ENCODE results near the gene SLC2A8. TPM values are rescaled to one million over a fixed set of nuclear protein-coding genes. Genes with fewer than 3 reads are reported as not detected.
A peak's percentile ranks its signal among the peaks of the same experiment; 100 is the strongest.

Gene SLC2A8
- total RNA-seq, 1 experiment from 2014 or later: 144 TPM

- Mint-ChIP-seq H3K27ac (ENCODE audit: unreplicated experiment) (peak overlapping the region; percentile 68), H3K4me3 (ENCODE audit: unreplicated experiment) (no peak overlapping the region), H3K9me3 (ENCODE audit: unreplicated experiment) (no peaks in the 10 kb centered on the region), H3K36me3 (ENCODE audit: insufficient read depth, unreplicated experiment) (peaks cover 14% of the 10 kb centered on the region), H3K4me1 (ENCODE audit: low read depth, unreplicated experiment) (peaks cover 40% of the 10 kb centered on the region), H3K27me3 (ENCODE audit: insufficient read depth, unreplicated experiment) (no peaks in the 10 kb centered on the region)
- TF ChIP-seq CTCF (IDR thresholded peaks at IDR 0.05; ENCODE audit: insufficient read depth in 1 of 2, low read depth in 1 of 2, low read length in 1 of 2, severe bottlenecking in 1 of 2, unreplicated experiment in 1 of 2): no peak
- no TSS peak for BruUV-seq (replicated peaks)
- CTCF ChIA-PET: no interaction called here
- intact Hi-C loops (cut with micrococcal nuclease; ENCODE audit: unreplicated experiment): no loop called here
- H3K4me1 ChIP-seq: peaks cover 31% of the 10 kb centered on the region
- no peaks in the 10 kb centered on the region for H3K36me3 ChIP-seq (ENCODE audit: control insufficient read depth, insufficient read depth, low read length)
- no peaks in the 10 kb centered on the region for H3K27me3 ChIP-seq (replicated peaks; ENCODE audit: control insufficient read depth, insufficient read depth, low read length)
- no peak overlapping the region for H3K4me3 ChIP-seq (ENCODE audit: low read depth, low read length)
- POLR2A ChIA-PET: no interaction called here
- 0 out of 2 replicates have a peak, but pooled peaks cover 3% of the 10 kb centered on the region for H3K9me3 ChIP-seq
- peak in 1 of 2 experiments; percentile 22 for DNase-seq
Observed at GRCh38 chr9:127384016-127384730, 12.8 kb upstream of the SLC2A8 start.

GRCh38 chr9:127384901-127385300 lies 12.1 kb upstream of the SLC2A8 start:
- DNase-seq: peak in 1 of 2 experiments; percentile 33
- TF ChIP-seq CTCF (IDR thresholded peaks at IDR 0.05; ENCODE audit: insufficient read depth in 1 of 2, low read depth in 1 of 2, low read length in 1 of 2, severe bottlenecking in 1 of 2, unreplicated experiment in 1 of 2): no peak
- peaks cover 14% of the 10 kb centered on the region for H3K36me3 Mint-ChIP-seq (ENCODE audit: insufficient read depth, unreplicated experiment)
- H3K4me3 Mint-ChIP-seq (ENCODE audit: unreplicated experiment): no peak overlapping the region
- no peaks in the 10 kb centered on the region for H3K9me3 Mint-ChIP-seq (ENCODE audit: unreplicated experiment)
- peaks cover 42% of the 10 kb centered on the region for H3K4me1 Mint-ChIP-seq (ENCODE audit: low read depth, unreplicated experiment)
- no peaks in the 10 kb centered on the region for H3K36me3 ChIP-seq (ENCODE audit: control insufficient read depth, insufficient read depth, low read length)
- ChIA-PET POLR2A (no interaction called here), CTCF (no interaction called here)
- no peaks in the 10 kb centered on the region for H3K9me3 ChIP-seq
- no TSS peak for BruUV-seq (replicated peaks)
- peak overlapping the region; percentile 68 for H3K27ac Mint-ChIP-seq (ENCODE audit: unreplicated experiment)
- H3K27me3 ChIP-seq (replicated peaks; ENCODE audit: control insufficient read depth, insufficient read depth, low read length): no peaks in the 10 kb centered on the region
- no peaks in the 10 kb centered on the region for H3K27me3 Mint-ChIP-seq (ENCODE audit: insufficient read depth, unreplicated experiment)
- peaks cover 38% of the 10 kb centered on the region for H3K4me1 ChIP-seq
- intact Hi-C loops (cut with micrococcal nuclease; ENCODE audit: unreplicated experiment): no loop called here
- H3K4me3 ChIP-seq (ENCODE audit: low read depth, low read length): no peak overlapping the region

GRCh38 chr9:127386249-127386648 lies 10.7 kb upstream of the SLC2A8 start:
- Histone ChIP-seq H3K4me3 (ENCODE audit: low read depth, low read length) (no peak overlapping the region), H3K4me1 (peaks cover 50% of the 10 kb centered on the region), H3K36me3 (ENCODE audit: control insufficient read depth, insufficient read depth, low read length) (no peaks in the 10 kb centered on the region), H3K9me3 (no peaks in the 10 kb centered on the region), H3K27me3 (replicated peaks; ENCODE audit: control insufficient read depth, insufficient read depth, low read length) (no peaks in the 10 kb centered on the region)
- peak in 1 of 2 experiments; percentile 14 for DNase-seq
- CTCF ChIA-PET: no interaction called here
- H3K9me3 Mint-ChIP-seq (ENCODE audit: unreplicated experiment): no peaks in the 10 kb centered on the region
- TF ChIP-seq CTCF (IDR thresholded peaks at IDR 0.05; ENCODE audit: insufficient read depth in 1 of 2, low read depth in 1 of 2, low read length in 1 of 2, severe bottlenecking in 1 of 2, unreplicated experiment in 1 of 2): no peak
- peaks cover 53% of the 10 kb centered on the region for H3K4me1 Mint-ChIP-seq (ENCODE audit: low read depth, unreplicated experiment)
- BruUV-seq (replicated peaks): no TSS peak
- H3K36me3 Mint-ChIP-seq (ENCODE audit: insufficient read depth, unreplicated experiment): peaks cover 23% of the 10 kb centered on the region
- POLR2A ChIA-PET: no interaction called here
- no peak overlapping the region for H3K4me3 Mint-ChIP-seq (ENCODE audit: unreplicated experiment)
- intact Hi-C loops (cut with micrococcal nuclease; ENCODE audit: unreplicated experiment): no loop called here
- peak overlapping the region; percentile 51 for H3K27ac Mint-ChIP-seq (ENCODE audit: unreplicated experiment)
- H3K27me3 Mint-ChIP-seq (ENCODE audit: insufficient read depth, unreplicated experiment): no peaks in the 10 kb centered on the region
